ENCODE data around the gene SEMA6C.

GRCh38 chr1:151142411-151143056 is 3.9 kb downstream of the SEMA6C start:
- TF ChIP-seq, protein P1, sequence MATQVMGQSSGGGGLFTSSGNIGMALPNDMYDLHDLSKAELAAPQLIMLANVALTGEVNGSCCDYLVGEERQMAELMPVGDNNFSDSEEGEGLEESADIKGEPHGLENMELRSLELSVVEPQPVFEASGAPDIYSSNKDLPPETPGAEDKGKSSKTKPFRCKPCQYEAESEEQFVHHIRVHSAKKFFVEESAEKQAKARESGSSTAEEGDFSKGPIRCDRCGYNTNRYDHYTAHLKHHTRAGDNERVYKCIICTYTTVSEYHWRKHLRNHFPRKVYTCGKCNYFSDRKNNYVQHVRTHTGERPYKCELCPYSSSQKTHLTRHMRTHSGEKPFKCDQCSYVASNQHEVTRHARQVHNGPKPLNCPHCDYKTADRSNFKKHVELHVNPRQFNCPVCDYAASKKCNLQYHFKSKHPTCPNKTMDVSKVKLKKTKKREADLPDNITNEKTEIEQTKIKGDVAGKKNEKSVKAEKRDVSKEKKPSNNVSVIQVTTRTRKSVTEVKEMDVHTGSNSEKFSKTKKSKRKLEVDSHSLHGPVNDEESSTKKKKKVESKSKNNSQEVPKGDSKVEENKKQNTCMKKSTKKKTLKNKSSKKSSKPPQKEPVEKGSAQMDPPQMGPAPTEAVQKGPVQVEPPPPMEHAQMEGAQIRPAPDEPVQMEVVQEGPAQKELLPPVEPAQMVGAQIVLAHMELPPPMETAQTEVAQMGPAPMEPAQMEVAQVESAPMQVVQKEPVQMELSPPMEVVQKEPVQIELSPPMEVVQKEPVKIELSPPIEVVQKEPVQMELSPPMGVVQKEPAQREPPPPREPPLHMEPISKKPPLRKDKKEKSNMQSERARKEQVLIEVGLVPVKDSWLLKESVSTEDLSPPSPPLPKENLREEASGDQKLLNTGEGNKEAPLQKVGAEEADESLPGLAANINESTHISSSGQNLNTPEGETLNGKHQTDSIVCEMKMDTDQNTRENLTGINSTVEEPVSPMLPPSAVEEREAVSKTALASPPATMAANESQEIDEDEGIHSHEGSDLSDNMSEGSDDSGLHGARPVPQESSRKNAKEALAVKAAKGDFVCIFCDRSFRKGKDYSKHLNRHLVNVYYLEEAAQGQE (IDR thresholded peaks at IDR 0.05; ENCODE audit: low read depth): no peak
- TF ChIP-seq CTCF (IDR thresholded peaks at IDR 0.05 in 2 of 3, conservative IDR thresholded peaks at IDR 0.05 in 1 of 3; ENCODE audit: borderline replicate concordance in 1 of 3, insufficient read depth in 1 of 3, low read depth in 2 of 3, low read length in 2 of 3) (no peak), POLR2A (IDR thresholded peaks at IDR 0.05; ENCODE audit: borderline replicate concordance, extremely low read depth, insufficient read depth, insufficient read length) (no peak), EZH2phosphoT487 (IDR thresholded peaks at IDR 0.05; ENCODE audit: borderline replicate concordance) (no peak)

Measured in HCT116 (cell line).